Measurements from ENCODE around the gene INS.

The INS gene

DNA sequence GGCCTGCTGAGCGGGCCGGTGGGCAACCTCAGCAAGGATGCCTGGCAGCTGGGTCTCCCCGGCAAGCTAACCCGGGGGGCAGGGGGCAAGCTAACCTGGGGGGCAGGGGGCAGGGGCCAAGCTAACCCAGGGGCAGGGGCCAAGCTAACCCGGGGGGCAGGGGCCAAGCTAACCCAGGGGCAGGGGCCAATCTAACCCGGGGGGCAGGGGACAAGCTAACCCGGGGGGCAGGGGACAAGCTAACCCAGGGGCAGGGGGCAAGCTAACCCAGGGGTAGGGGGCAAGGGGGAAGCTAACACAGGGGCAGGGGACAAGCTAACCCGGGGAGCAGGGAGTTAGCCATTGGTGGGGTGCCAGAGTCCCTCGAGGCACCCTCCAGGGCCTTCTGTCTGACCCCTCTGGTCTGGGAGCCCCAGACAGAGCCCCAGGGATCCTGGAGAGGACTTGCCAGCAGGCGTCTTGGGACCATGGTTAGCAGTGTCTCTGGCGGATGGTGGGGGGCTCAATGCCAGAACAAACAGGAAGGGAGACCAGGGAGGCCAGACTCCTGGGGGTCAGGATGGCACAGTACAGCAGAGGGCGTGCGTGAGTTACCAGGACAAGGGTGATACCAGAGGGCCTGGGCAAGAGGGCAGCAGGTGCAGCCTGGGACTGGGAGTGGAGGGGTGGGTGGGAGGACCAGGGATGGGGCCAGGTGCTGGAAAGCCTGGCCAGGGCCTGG lies 37.9 kb downstream of the INS start:
- H4K20me1 ChIP-seq (ENCODE audit: control insufficient read depth, insufficient read depth, low read depth, low read length) = no peaks in the 10 kb centered on the region
- H3K4me3 ChIP-seq (ENCODE audit: low read length) = no peak overlapping the region
- peaks cover 7% of the 10 kb centered on the region for H3K27me3 ChIP-seq (ENCODE audit: control insufficient read depth, low read length)
- H3K9me3 ChIP-seq (ENCODE audit: control insufficient read depth, insufficient read depth, low read length) = no peaks in the 10 kb centered on the region
- H3F3A ChIP-seq (ENCODE audit: control insufficient read depth, insufficient read depth) = no peaks in the 10 kb centered on the region
- H3K27ac ChIP-seq (ENCODE audit: low read depth, low read length) = no peak overlapping the region
- no peaks in the 10 kb centered on the region for H3K79me2 ChIP-seq (ENCODE audit: control insufficient read depth, low read length)
- no peaks in the 10 kb centered on the region for H3K36me3 ChIP-seq (ENCODE audit: control insufficient read depth, low read length)
- H3K4me1 ChIP-seq (ENCODE audit: control insufficient read depth, low read length) = no peaks in the 10 kb centered on the region
- H3K4me2 ChIP-seq (ENCODE audit: low read length) = no peak overlapping the region
- no peaks in the 10 kb centered on the region for H3K9me2 ChIP-seq (replicated peaks; ENCODE audit: control insufficient read depth, low read length)
- no peak for TF ChIP-seq EZH2phosphoT487 (IDR thresholded peaks at IDR 0.05; ENCODE audit: borderline replicate concordance, low read length)
- TF ChIP-seq, protein P1, sequence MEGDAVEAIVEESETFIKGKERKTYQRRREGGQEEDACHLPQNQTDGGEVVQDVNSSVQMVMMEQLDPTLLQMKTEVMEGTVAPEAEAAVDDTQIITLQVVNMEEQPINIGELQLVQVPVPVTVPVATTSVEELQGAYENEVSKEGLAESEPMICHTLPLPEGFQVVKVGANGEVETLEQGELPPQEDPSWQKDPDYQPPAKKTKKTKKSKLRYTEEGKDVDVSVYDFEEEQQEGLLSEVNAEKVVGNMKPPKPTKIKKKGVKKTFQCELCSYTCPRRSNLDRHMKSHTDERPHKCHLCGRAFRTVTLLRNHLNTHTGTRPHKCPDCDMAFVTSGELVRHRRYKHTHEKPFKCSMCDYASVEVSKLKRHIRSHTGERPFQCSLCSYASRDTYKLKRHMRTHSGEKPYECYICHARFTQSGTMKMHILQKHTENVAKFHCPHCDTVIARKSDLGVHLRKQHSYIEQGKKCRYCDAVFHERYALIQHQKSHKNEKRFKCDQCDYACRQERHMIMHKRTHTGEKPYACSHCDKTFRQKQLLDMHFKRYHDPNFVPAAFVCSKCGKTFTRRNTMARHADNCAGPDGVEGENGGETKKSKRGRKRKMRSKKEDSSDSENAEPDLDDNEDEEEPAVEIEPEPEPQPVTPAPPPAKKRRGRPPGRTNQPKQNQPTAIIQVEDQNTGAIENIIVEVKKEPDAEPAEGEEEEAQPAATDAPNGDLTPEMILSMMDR (IDR thresholded peaks at IDR 0.05; ENCODE audit: low read depth, low read length, poor library complexity, severe bottlenecking) = no peak

DNA sequence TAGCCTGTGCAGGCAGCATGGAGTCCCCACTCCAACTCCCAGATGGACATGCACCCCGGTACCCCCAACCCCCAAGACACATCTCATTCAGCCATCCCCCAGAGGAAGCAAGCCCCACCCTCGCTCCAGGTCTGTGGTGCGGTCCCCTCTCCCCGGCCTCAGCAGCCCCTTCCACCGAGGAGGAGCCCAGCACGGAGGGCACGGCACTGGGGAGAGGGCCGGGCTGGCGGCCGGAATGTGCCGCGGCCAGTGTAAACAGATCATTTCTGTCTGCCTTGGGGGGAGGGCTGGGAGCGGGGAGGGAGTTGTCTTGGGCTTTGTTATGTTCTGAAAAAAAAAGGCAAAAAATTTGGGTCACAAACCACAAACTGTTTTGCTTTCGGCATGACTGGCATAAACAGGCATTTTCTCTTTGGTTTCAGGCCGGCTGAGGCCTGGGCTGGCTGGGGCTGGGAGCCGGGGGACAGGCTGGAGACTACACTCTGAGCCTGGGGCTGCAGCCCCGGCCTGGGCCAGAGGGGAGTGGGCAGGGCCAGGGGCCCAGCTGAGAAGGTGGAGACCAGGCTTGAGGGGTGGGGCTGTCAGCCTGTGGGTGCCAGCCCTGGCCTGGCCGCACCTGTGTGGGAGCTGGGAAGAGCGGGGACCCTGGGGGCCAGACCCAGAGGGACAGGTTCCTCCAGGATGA lies 38.6 kb downstream of the INS start:
- no peak overlapping the region for H3K4me3 ChIP-seq (ENCODE audit: low read length)
- H3F3A ChIP-seq (ENCODE audit: control insufficient read depth, insufficient read depth) = no peaks in the 10 kb centered on the region
- H3K9me2 ChIP-seq (replicated peaks; ENCODE audit: control insufficient read depth, low read length) = no peaks in the 10 kb centered on the region
- peaks cover 10% of the 10 kb centered on the region for H3K27me3 ChIP-seq (ENCODE audit: control insufficient read depth, low read length)
- H3K27ac ChIP-seq (ENCODE audit: low read depth, low read length) = no peak overlapping the region
- H4K20me1 ChIP-seq (ENCODE audit: control insufficient read depth, insufficient read depth, low read depth, low read length) = no peaks in the 10 kb centered on the region
- no peaks in the 10 kb centered on the region for H3K9me3 ChIP-seq (ENCODE audit: control insufficient read depth, insufficient read depth, low read length)
- TF ChIP-seq, protein P1 (IDR thresholded peaks at IDR 0.05; ENCODE audit: low read depth, low read length, poor library complexity, severe bottlenecking) = no peak
- no peaks in the 10 kb centered on the region for H3K79me2 ChIP-seq (ENCODE audit: control insufficient read depth, low read length)
- H3K36me3 ChIP-seq (ENCODE audit: control insufficient read depth, low read length) = no peaks in the 10 kb centered on the region
- H3K4me2 ChIP-seq (ENCODE audit: low read length) = no peak overlapping the region
- H3K4me1 ChIP-seq (ENCODE audit: control insufficient read depth, low read length) = no peaks in the 10 kb centered on the region

DNA sequence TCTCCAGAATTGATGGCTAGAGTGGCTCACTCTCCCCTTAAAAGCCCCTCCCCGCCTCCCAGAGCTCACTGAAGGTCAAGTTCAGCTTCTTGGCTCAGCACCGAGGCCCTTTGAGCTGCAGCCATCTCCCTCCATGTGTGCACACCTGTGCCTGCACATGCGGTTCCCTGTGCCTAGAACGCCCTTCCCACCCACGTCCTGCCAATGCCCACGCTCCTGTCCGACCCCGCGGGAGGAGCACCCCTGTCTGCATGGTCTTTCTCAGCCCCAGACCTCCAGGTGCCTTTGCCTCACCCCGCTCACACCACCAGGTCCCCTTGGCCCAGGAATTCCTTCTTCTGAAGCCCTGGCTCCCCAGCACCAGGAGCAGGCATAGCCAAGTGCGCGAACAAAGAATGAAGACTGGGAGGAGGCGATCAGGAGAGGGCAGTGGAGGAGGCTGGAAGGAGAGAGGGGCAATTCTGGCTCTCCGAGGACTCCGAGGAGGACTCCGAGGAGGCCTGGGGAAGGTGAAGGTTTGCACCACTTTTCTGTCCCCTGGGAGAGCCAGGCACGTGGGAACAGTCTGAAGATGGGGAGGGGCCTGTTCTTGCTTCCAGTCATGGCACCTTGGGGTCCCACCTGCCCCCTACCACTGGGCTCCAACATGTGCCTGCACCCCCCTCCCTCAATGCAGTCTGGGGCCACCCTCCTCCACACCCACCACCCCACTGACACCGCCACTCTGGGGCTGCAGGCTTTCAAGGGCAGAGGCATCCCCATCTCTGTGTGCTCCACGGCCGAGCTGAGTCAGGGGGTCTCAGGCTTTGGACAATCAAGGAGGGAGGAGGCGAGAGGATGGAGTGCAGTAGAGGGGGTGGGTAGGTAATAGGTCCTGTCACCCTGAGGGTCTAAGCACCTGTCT lies 39.5 kb downstream of the INS start:
- TF ChIP-seq, protein P1 (IDR thresholded peaks at IDR 0.05; ENCODE audit: low read depth, low read length, poor library complexity, severe bottlenecking) = no peak
- TF ChIP-seq EZH2phosphoT487 (IDR thresholded peaks at IDR 0.05; ENCODE audit: borderline replicate concordance, low read length) = no peak
- no peak overlapping the region for H3K27ac ChIP-seq (ENCODE audit: low read depth, low read length)
- H3K9me3 ChIP-seq (ENCODE audit: control insufficient read depth, insufficient read depth, low read length) = no peaks in the 10 kb centered on the region
- no peaks in the 10 kb centered on the region for H3K9me2 ChIP-seq (replicated peaks; ENCODE audit: control insufficient read depth, low read length)
- no peaks in the 10 kb centered on the region for H3F3A ChIP-seq (ENCODE audit: control insufficient read depth, insufficient read depth)
- H3K36me3 ChIP-seq (ENCODE audit: control insufficient read depth, low read length) = no peaks in the 10 kb centered on the region
- peaks cover 10% of the 10 kb centered on the region for H3K27me3 ChIP-seq (ENCODE audit: control insufficient read depth, low read length)
- no peaks in the 10 kb centered on the region for H3K4me1 ChIP-seq (ENCODE audit: control insufficient read depth, low read length)
- no peaks in the 10 kb centered on the region for H4K20me1 ChIP-seq (ENCODE audit: control insufficient read depth, insufficient read depth, low read depth, low read length)
- no peak overlapping the region for H3K4me2 ChIP-seq (ENCODE audit: low read length)
- no peaks in the 10 kb centered on the region for H3K79me2 ChIP-seq (ENCODE audit: control insufficient read depth, low read length)
- H3K4me3 ChIP-seq (ENCODE audit: low read length) = no peak overlapping the region
